Left kidney (tissue), 1 donor: ENCODE measurements around the gene ARL11. TPM values are rescaled to one million over a fixed set of nuclear protein-coding genes. Genes with fewer than 3 reads are reported as not detected.

Experiments
- polyA plus RNA-seq: library from polyadenylated mRNA; unstranded; fragments of 120-200 nt; gene quantifications from one replicate; pipeline ENCODE4 v1.2.1, GENCODE V29; 2013; ENCODE audit not compliant: insufficient read length

Gene ARL11
- polyA plus RNA-seq, 1 donor, result 0.70 TPM

Other genes with a start within 250 kb of the ARL11 start
- gene CAB39L, start 184.4 kb upstream of the ARL11 start, polyA plus RNA-seq, result 20.7 TPM
- 30.1 TPM for gene SETDB2, start 184.2 kb upstream of the ARL11 start, polyA plus RNA-seq
- 65.1 TPM for gene PHF11, start 132.6 kb upstream of the ARL11 start, polyA plus RNA-seq
- gene RCBTB1, start 42.9 kb upstream of the ARL11 start, polyA plus RNA-seq, result 53.1 TPM
- gene EBPL, start 63.0 kb downstream of the ARL11 start, polyA plus RNA-seq, result 41.9 TPM
- 41.4 TPM for gene KPNA3, start 164.2 kb downstream of the ARL11 start, polyA plus RNA-seq